RCC 7860 (cell line): ENCODE results near the gene ANKS3.
A peak's percentile ranks its signal among the peaks of the same experiment; 100 is the strongest.

Experiments used
- DNase-seq: peaks from one replicate; pipeline ENCODE4 v3.0.0-alpha.2; 2015; ENCODE audit warnings: low spot score
- FAIRE-seq: peaks from 2 replicates; lab custom pipeline; 2012; peaks lifted over from hg19 to GRCh38; lab: Jason Lieb, UNC

The ANKS3 gene

GRCh38 chr16:4734063-4734729, at the start of gene ANKS3, which contains the start of gene DNAAF8:
TSS of gene ANKS3 (minus strand) at chr16:4734271. CDS start at chr16:4730149, 4,122 bp downstream.
TSS of gene DNAAF8 (plus strand) at chr16:4734537. CDS start at chr16:4736515, 1,978 bp downstream.
- peak; percentile 75 for FAIRE-seq
- DNase-seq: peak; percentile 95

GRCh38 chr16:4783251-4783950, 49.3 kb upstream of the ANKS3 start:
- FAIRE-seq: no peak

GRCh38 chr16:4780235-4780634, 46.2 kb upstream of the ANKS3 start:
- FAIRE-seq (no peak), DNase-seq (peak; percentile 44)

More at GRCh38 chr16:4783251-4783950, 49.3 kb upstream of the ANKS3 start:
- no peak for DNase-seq

- DNase-seq: no peak
- FAIRE-seq: no peak
Measured at GRCh38 chr16:4778050-4778392, 44.0 kb upstream of the ANKS3 start.

- DNase-seq (no peak), FAIRE-seq (no peak)
Measured at GRCh38 chr16:4777339-4778049, 43.4 kb upstream of the ANKS3 start.

- DNase-seq: no peak
- no peak for FAIRE-seq
Measured at GRCh38 chr16:4776141-4776705, 42.2 kb upstream of the ANKS3 start.

- FAIRE-seq (no peak), DNase-seq (no peak)
Measured at GRCh38 chr16:4775005-4775404, 40.9 kb upstream of the ANKS3 start.

- DNase-seq (no peak), FAIRE-seq (no peak)
Measured at GRCh38 chr16:4772351-4772750, 38.3 kb upstream of the ANKS3 start.

GRCh38 chr16:4771646-4772045, 37.6 kb upstream of the ANKS3 start:
- DNase-seq (no peak), FAIRE-seq (no peak)

GRCh38 chr16:4769306-4769638, 35.2 kb upstream of the ANKS3 start:
- no peak for FAIRE-seq
- no peak for DNase-seq

GRCh38 chr16:4768549-4769305, 34.7 kb upstream of the ANKS3 start:
- peak; percentile 66 for FAIRE-seq
- DNase-seq: peak; percentile 77

GRCh38 chr16:4767872-4768548, 33.9 kb upstream of the ANKS3 start:
- FAIRE-seq (no peak), DNase-seq (no peak)

GRCh38 chr16:4766875-4767628, 33.0 kb upstream of the ANKS3 start, which contains the start of gene ZNF500:
TSS of gene ZNF500 (minus strand) at chr16:4767162. CDS start at chr16:4765978, 1,184 bp downstream.
- FAIRE-seq: peak; percentile 67
- DNase-seq: peak; percentile 87

GRCh38 chr16:4765511-4766474, 31.7 kb upstream of the ANKS3 start:
- FAIRE-seq: no peak

GRCh38 chr16:4763791-4764190, 29.7 kb upstream of the ANKS3 start:
- no peak for FAIRE-seq
- no peak for DNase-seq

More at GRCh38 chr16:4765511-4766474, 31.7 kb upstream of the ANKS3 start:
- DNase-seq: no peak

GRCh38 chr16:4762205-4762604, 28.1 kb upstream of the ANKS3 start:
- no peak for FAIRE-seq
- no peak for DNase-seq

GRCh38 chr16:4760221-4760910, 26.3 kb upstream of the ANKS3 start:
- no peak for FAIRE-seq
- no peak for DNase-seq

- no peak for FAIRE-seq
- no peak for DNase-seq
Measured at GRCh38 chr16:4755687-4756086, 21.6 kb upstream of the ANKS3 start.
